Measurements from ENCODE around the gene MCUB.
"Not testable (repeated sequence)": the region's sequence is repeated elsewhere in the genome, so short reads cannot be mapped to it uniquely, and the experiment has no call there.

MCUB gene

GRCh38 chr4:109589119-109589518, 29.1 kb downstream of the MCUB start:
- H3K4me3 ChIP-seq (ENCODE audit: low read depth, low read length): no peak overlapping the region
- H3K27ac ChIP-seq: no peak overlapping the region
- H3K36me3 ChIP-seq: no peaks in the 10 kb centered on the region
- no peak for TF ChIP-seq CTCF (IDR thresholded peaks at IDR 0.05; ENCODE audit: low read depth, low read length)
- DNase-seq: no peak
- H3K9me3 ChIP-seq (ENCODE audit: severe bottlenecking): peaks cover 3% of the 10 kb centered on the region
- no peaks in the 10 kb centered on the region for H3K27me3 ChIP-seq (ENCODE audit: insufficient read depth, low read depth, severe bottlenecking)

GRCh38 chr4:109589605-109590004, 29.6 kb downstream of the MCUB start:
- Histone ChIP-seq H3K9me3 (ENCODE audit: severe bottlenecking) (peaks cover 3% of the 10 kb centered on the region), H3K27me3 (ENCODE audit: insufficient read depth, low read depth, severe bottlenecking) (no peaks in the 10 kb centered on the region), H3K36me3 (no peaks in the 10 kb centered on the region), H3K27ac (no peak overlapping the region), H3K4me3 (ENCODE audit: low read depth, low read length) (no peak overlapping the region)
- DNase-seq: no peak
- no peak for TF ChIP-seq CTCF (IDR thresholded peaks at IDR 0.05; ENCODE audit: low read depth, low read length)

GRCh38 chr4:109590905-109591304, 30.9 kb downstream of the MCUB start:
- Histone ChIP-seq H3K27ac (no peak overlapping the region), H3K9me3 (ENCODE audit: severe bottlenecking) (peaks cover 3% of the 10 kb centered on the region), H3K36me3 (no peaks in the 10 kb centered on the region), H3K27me3 (ENCODE audit: insufficient read depth, low read depth, severe bottlenecking) (no peaks in the 10 kb centered on the region), H3K4me3 (ENCODE audit: low read depth, low read length) (no peak overlapping the region)
- no peak for DNase-seq
- no peak for TF ChIP-seq CTCF (IDR thresholded peaks at IDR 0.05; ENCODE audit: low read depth, low read length)

GRCh38 chr4:109592367-109592766, 32.3 kb downstream of the MCUB start:
- Histone ChIP-seq H3K27me3 (ENCODE audit: insufficient read depth, low read depth, severe bottlenecking) (no peaks in the 10 kb centered on the region), H3K4me3 (ENCODE audit: low read depth, low read length) (no peak overlapping the region), H3K9me3 (ENCODE audit: severe bottlenecking) (no peaks in the 10 kb centered on the region), H3K27ac (no peak overlapping the region), H3K36me3 (no peaks in the 10 kb centered on the region)
- no peak for TF ChIP-seq CTCF (IDR thresholded peaks at IDR 0.05; ENCODE audit: low read depth, low read length)
- DNase-seq: no peak

GRCh38 chr4:109595123-109595522, 35.1 kb downstream of the MCUB start:
- H3K27ac ChIP-seq; H3K27me3 ChIP-seq (ENCODE audit: insufficient read depth, low read depth, severe bottlenecking); DNase-seq; H3K4me3 ChIP-seq (ENCODE audit: low read depth, low read length); H3K36me3 ChIP-seq; H3K9me3 ChIP-seq (ENCODE audit: severe bottlenecking): not testable (repeated sequence)

- H3K9me3 ChIP-seq (ENCODE audit: severe bottlenecking); H3K27ac ChIP-seq; H3K36me3 ChIP-seq; H3K27me3 ChIP-seq (ENCODE audit: insufficient read depth, low read depth, severe bottlenecking); DNase-seq; H3K4me3 ChIP-seq (ENCODE audit: low read depth, low read length): not testable (repeated sequence)
These were observed 36.5 kb downstream of the MCUB start for GRCh38 chr4:109596420-109597085.

GRCh38 chr4:109599046-109599652, 39.1 kb downstream of the MCUB start:
- Histone ChIP-seq H3K4me3 (ENCODE audit: low read depth, low read length) (no peak overlapping the region), H3K36me3 (no peaks in the 10 kb centered on the region), H3K27ac (no peak overlapping the region), H3K9me3 (ENCODE audit: severe bottlenecking) (no peaks in the 10 kb centered on the region), H3K27me3 (ENCODE audit: insufficient read depth, low read depth, severe bottlenecking) (no peaks in the 10 kb centered on the region)
- TF ChIP-seq CTCF (IDR thresholded peaks at IDR 0.05; ENCODE audit: low read depth, low read length): no peak
- DNase-seq: no peak
